ENCODE results near the gene WDR53.

- TF ChIP-seq, protein P1, sequence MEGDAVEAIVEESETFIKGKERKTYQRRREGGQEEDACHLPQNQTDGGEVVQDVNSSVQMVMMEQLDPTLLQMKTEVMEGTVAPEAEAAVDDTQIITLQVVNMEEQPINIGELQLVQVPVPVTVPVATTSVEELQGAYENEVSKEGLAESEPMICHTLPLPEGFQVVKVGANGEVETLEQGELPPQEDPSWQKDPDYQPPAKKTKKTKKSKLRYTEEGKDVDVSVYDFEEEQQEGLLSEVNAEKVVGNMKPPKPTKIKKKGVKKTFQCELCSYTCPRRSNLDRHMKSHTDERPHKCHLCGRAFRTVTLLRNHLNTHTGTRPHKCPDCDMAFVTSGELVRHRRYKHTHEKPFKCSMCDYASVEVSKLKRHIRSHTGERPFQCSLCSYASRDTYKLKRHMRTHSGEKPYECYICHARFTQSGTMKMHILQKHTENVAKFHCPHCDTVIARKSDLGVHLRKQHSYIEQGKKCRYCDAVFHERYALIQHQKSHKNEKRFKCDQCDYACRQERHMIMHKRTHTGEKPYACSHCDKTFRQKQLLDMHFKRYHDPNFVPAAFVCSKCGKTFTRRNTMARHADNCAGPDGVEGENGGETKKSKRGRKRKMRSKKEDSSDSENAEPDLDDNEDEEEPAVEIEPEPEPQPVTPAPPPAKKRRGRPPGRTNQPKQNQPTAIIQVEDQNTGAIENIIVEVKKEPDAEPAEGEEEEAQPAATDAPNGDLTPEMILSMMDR (IDR thresholded peaks at IDR 0.05; ENCODE audit: extremely low read depth in 1 of 2, insufficient read depth in 1 of 2, low read depth in 1 of 2, low read length in 2 of 2), result no peak
- TF ChIP-seq POLR2A (IDR thresholded peaks at IDR 0.05; ENCODE audit: low read depth, low read length) (no peak), POLR2AphosphoS5 (IDR thresholded peaks at IDR 0.05; ENCODE audit: insufficient read depth, low read depth, low read length) (no peak), MAX (IDR thresholded peaks at IDR 0.05; ENCODE audit: insufficient read depth, insufficient read length) (no peak)
Observed at GRCh38 chr3:196544491-196544992, 23.8 kb downstream of the WDR53 start.

Measured in endothelial cell of umbilical vein (primary cell).